Hematopoietic multipotent progenitor cell (in vitro differentiated cells): ENCODE data around the gene LPP. TPM values are rescaled to one million over a fixed set of nuclear protein-coding genes. Genes with fewer than 3 reads are reported as not detected.
A peak's percentile ranks its signal among the peaks of the same experiment; 100 is the strongest.

Experiments
- DNase-seq, 3 donors: peaks; one replicate each; pipeline ENCODE4 v3.0.0-alpha.2; 2011 to 2015; ENCODE audit warnings: low read depth in 2 of 3, low spot score in 2 of 3
- total RNA-seq: library from RNA; depleted of rRNA; stranded (reverse); fragments of >200 nt; gene quantifications from one replicate; pipeline ENCODE4 v1.2.3, GENCODE V29; 2012

The LPP gene
- total RNA-seq, 1 donor, result 11.6 TPM

GRCh38 chr3:188527389-188527788 is 373.4 kb downstream of the LPP start:
- DNase-seq, result no peak

- DNase-seq, result no peak
Measured at GRCh38 chr3:188528396-188528795, 374.4 kb downstream of the LPP start.

DNA sequence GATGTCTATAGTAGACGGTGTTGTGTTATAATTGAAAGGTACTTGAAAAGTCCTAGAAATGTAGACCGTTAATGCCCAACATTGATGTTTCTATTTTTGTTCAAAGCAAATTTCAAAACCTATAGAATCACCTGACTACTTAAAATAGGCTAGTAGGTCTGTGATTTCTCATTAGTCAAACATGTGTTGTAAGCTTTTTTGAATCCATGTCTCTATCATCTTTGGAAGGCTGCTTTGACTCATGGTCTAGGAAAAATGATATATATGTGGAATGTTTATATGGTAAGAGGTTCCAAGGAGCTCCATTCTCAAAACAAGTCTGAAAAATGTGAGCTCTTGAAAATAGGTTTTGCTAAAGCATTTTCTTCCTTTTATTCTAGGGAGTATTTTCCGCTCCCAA is 375.3 kb downstream of the LPP start:
- DNase-seq, result no peak

- DNase-seq, result no peak
Measured at GRCh38 chr3:188530226-188530625, 376.3 kb downstream of the LPP start.

DNA sequence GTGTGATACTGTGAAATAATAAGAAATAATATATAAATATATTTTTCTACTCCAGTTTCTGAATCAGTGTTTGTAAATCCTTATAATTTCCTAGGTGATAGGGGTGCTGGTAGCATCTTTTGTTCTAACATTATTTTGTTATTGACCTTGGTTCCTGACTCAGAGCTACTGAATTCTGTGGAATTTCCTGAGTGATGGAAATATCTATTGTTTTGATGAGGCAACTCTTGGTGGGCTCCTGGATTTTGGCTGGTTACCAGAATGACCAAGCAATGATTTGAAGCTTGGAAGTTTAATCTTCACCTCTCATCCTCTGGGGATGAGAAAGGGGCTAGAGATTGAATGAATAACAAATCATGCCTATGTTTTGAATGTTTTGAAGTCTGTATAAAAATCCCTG is 377.3 kb downstream of the LPP start:
- DNase-seq, result no peak

DNA sequence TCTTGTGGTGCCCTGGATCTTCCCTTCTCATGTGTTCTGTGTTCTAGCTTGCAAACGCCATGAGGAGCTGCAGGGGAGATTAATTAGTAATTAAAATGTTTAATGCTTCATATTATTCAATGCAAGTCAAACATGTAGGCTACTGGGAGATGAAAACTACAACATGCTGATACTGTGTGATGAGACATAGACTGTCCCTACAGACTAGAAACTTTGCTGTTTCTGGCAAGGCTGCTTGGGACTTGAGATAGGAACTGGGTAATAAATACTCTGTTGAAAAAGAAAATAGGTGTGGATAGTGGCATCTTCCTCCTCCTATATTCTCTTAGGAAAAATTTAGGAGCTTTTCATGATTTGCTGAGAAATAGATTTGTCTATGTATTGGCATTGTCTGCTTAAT is 379.2 kb downstream of the LPP start:
- no peak for DNase-seq

DNA sequence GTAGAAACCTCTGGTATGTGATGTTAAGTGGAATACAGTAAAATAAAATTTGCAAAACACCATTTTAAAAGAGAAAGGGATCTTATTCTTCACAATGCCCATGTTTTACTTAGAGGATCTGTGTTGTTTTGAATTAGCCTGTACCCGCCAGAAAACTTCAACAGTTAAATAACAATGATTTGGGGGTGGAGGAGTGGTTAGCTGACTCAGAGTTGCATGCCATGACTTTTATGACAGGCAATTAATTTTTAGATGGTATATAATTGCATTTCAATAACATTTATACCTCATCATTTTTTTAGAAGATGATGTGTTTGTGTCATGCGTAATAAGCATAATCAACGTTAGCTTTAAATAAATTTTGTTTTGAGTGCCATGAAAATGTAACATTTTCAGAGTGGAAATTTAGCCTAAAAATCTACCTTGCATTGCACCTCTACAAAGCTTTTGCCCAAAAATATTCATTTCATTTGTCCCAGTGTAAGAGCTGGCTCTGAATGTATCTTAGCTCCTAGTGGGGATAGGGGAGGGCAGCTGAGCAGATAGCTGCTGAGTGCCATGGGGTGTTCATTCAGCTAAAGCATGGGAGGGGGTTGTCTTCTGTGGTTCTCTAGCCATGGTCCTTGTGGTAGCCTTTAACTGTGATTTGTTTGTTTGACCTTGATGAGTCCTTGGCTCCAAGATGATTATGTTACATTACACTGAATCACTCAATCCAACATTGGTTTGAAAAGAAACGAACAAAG is 379.8 kb downstream of the LPP start:
- no peak for DNase-seq

DNA sequence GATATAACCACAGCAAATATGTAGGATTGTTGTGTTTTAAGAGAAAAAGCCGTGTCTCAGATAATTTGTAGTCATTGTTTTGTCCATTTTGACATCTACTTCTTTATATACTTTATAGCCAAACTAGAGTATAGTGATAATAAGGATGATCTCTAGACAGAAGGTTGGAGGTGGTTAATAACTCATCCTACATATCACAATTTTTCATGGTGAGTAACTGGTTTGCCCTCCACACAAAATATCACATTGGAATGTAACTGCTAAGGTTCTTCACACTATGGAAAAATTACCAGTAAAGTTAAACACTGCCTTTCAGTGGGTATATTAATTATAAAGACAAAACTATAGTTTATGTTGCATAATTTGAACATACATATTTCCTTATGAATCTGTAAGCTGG is 380.7 kb downstream of the LPP start:
- DNase-seq, result no peak

GRCh38 chr3:188537606-188538005 is 383.6 kb downstream of the LPP start:
- DNase-seq, result no peak

- no peak for DNase-seq
Measured at GRCh38 chr3:188539037-188539436, 385.1 kb downstream of the LPP start.

DNA sequence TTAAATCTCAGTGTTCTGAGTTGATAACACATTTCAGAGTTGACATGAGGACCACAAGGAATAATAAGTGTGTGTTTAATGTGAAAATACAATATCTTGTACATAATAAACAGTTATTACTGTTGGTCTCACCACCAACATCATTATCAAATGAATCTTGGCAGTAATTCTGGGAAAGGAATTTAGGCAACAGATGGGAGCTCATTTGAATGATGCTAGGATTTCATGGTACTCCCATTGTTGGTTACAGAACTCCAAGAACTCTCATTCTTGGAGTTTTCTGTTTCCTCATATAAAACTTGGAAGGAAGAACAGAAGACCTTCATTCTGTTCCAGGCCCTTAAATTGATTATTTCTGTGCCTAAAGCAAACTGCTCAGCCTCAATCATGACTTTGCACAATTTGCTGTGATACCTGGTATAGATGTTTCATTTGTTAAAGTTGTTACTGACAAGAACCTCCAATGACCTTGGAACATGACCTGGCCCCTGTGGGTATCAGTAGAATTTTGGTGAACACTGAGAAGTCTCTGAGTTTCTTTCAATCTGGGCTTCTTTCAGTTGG is 385.8 kb downstream of the LPP start:
- DNase-seq, result no peak

GRCh38 chr3:188542196-188542595 is 388.2 kb downstream of the LPP start:
- no peak for DNase-seq

DNA sequence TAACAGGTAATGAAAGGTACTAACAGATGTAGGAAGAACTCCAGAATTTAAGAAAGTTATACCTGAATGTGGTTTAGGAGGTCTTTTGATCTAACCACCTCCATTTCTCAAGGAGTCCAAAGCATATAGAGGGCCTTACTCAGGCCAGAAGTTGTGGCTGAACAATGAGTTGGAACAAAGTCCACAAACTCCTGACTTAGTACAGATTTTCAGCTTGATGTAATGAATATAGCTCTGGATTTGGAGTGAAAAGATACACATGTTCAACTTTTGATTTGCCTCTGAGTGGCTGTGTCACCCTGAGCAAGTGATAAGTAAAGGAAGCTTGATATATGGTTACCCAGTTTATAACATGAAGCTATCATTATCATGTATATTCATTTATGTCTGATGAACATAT is 390.1 kb downstream of the LPP start:
- DNase-seq, result no peak

- no peak for DNase-seq
Measured at GRCh38 chr3:188546835-188547670, 393.1 kb downstream of the LPP start.

DNA sequence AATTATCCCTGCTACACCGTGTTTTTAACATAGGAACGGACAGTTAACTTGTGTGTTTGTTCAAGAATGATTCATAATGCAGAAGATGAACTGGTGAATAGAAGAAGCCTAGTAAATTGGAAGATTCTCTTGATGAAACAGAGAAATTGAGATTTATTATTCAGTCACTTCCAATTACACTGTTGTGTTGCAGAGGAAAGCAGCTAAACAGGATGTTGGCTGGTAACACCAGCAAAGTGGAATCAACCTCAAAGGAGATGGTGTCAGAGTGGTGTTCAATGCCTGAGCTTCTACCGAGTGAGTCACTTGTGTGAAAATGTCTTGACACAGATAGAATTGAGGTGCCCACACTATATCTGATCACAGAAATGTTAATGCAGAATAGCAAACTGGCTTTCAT is 399.6 kb downstream of the LPP start:
- no peak for DNase-seq

DNA sequence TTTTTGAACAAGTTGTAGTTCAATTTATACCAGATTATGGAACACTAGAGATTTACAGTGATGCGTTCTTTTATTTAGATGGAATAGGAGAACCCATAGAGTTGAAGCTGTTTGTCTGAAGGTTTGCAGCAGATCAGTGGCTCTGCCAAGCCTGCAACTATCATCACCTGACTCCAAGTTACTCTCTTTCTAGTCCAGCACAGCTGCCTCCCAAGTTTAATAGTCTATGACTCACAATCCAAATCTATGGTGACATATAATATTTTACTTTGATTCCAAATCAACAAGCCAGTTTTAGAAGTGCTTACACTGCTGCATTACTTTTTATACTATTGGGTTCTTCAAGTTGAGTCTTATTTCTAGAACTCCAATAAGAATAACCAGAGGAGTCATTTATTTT is 400.4 kb downstream of the LPP start:
- no peak for DNase-seq

DNA sequence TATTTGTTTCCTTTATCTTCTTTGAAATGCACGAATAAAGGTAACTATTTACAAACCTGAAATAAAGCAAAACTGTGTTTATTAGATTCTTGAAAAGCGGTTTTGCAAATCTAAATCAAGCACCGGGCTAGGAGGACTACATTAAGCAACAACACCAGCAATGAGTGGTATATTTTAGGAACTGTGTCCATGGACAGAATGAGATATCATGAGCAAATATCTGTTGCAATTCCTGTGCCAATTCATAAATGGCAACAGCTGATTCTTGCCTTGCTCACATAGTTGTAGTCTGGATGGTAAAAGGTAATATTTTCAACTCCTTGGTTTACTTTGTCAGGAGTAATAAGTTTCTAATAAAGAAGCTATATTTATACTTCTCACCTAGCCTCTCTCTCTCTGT is 403.3 kb downstream of the LPP start:
- no peak for DNase-seq

- DNase-seq, result no peak
Measured at GRCh38 chr3:188558343-188559071, 404.6 kb downstream of the LPP start.

DNA sequence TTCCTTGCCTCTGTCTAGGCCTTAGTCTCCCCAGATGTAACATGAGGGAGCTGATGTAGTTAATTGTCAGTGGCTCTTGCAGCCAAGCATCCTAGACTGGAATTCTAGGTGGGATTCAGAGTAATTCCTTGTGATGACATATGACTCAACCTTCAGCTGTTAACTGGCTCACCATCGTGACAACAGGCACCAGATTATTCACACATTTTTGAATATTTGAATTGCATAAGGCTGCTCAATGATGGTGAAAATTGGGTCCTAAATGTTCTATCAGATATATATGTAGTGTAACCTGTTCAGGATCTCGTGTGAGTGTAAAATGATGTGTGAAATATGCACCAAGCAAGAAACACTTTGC is 405.1 kb downstream of the LPP start:
- DNase-seq, result no peak

DNA sequence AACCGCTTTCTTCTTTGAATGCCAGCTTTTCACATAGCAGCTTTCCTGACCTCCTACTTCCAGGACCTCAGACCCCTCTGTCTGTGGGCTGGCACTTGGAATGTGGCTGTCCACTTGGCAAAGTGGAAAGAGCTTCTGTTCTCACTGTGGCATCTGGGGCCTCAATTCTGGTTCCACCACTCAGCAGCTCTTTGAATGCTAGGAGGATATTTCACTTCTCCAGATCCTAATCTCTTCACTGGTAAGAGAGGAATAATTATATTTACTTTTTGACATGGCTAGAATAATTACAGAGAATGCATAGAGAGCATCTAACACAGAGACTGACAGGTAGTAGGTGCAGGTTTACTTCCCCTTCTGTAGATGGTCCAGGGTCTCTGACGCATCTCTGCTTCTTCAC is 405.9 kb downstream of the LPP start:
- DNase-seq, result no peak

GRCh38 chr3:188562144-188562543 is 408.2 kb downstream of the LPP start:
- DNase-seq, result peak in 1 of 3 donors; percentile 23
